NCI-H2029 (cell line): ENCODE results near the gene SCN4A.
"Not testable (repeated sequence)": the region's sequence is repeated elsewhere in the genome, so short reads cannot be mapped to it uniquely, and the experiment has no call there.

ENCODE experiments used
- DNase-seq: peaks from one replicate; lab custom pipeline; 2025; lab: John Stamatoyannopoulos, UW

SCN4A gene

DNA sequence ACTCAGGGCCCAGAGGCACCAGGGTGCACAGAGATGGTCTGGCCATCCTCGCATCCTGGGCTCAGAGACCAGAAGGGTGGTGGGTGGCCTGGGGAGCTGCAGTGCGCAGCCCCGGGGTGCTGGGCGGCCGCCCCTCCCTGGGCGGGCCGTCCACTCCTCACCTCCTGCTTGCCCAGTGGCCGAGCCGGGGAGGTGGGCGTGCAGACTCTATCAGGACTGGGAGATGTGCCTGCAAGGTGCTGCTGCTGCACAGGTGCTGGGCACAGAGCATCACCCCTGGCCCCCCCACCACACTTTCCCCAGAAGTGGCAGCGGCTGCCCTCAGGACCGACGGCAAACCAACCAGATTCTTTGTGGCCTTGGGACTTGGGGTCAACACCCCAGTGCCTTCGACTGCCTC, at the start of gene SCN4A:
Gene SCN4A, minus strand, starts transcription at position 123 of the 400 bp plus-strand sequence. Its CDS starts 77 bp downstream, at position 46.
- DNase-seq, result no peak

DNA sequence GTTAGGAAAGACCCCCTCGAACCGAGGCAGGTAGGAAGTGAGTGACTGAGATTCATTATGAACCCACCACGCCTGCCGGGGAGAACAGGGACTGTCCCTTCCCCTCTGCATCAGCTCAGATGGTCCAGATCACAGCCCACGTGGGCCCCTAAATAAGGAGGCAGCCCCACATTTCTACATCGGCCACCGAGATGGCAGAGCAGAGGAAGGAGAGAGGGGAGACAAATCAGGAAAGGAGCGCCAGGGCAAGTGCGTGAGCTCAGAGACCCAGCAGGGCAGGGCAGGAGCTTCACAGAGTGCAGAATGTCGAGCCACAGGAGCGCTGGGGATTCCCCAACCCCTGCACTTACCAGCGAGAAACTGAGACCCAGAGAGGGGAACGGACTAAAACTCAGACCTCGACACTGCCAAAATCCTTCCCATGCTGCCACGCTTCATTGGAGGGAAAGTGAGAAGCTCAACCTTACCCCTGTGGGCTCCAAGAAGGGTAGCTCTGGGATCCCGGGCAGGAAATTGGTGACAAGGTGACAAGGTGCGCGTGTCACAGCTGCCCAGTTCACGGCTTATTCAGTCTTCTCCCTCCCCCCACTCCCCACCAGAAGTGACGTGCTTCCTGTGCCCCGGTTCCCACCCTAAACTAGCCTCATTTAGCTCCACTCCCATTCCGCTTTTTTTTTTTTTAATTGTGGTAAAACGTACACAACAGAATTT, 47.5 kb upstream of the SCN4A start, which contains the start of gene ICAM2:
Gene ICAM2, minus strand, starts transcription at position 578 of the 711 bp plus-strand sequence. CDS start 13,942 bp downstream, outside the sequence.
- no peak for DNase-seq

DNA sequence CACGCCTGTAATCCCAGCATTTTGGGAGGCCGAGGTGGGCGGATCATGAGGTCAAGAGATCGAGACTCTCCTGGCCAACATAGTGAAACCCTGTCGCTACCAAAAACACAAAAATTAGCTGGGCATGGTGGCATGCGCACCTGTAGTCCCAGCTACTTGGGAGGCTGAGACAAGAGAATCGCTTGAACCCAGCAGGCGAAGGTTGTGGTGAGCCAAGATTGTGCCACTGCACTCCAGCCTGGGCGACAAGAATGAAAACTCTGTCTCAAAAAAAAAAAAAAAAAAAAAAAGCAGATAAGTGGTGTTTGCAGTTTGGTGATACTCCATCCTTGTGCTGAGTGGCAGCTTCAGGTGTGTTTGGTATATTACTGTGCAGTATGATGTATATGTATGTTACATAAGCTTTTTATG, 46.8 kb upstream of the SCN4A start:
- DNase-seq, result not testable (repeated sequence)

DNA sequence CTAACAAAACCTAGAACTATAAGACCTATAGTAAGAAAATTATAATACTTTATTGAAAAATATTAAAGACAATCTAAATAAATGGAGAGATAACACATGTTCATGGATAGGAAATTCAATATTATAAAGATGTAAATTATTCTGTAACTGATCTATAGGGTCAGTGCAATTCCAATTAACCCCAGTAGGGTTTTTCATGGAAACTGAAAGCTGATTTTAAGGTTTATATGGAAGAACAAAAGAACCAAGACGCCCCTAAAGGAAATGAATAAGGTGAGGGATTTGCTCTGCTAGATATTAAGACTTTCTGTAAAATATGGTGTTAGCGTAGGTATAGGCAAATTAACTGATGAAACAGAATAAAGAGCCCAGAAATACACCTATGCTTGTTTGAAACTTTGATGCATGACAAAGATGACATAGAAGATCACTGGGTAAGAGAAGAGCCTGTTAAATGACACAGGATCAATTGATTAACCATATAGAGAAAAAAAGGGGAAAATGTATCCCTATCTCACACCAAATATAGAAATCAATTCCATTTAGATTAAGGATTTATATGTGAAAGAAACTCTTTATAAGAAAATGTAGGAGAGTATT, 44.8 kb upstream of the SCN4A start:
- DNase-seq, result no peak

DNA sequence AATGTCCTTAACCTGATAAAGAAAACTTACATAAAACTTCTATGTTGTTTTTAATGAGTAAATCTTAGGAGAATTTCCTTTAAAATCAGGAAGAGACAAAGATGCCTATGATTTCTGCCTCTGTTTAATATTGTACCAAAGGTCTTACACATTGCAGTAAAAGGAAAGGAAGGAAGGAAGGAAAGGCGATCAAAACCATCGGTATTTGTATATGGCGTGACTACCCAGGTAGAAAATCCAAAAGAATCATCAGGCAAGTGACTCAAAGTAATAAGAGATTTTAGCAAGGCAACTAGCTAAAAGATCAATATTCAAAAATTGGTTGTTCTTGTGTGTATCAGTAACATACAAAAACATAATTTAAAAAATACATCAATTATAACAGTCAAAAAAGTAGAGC, 44.3 kb upstream of the SCN4A start:
- DNase-seq, result no peak

DNA sequence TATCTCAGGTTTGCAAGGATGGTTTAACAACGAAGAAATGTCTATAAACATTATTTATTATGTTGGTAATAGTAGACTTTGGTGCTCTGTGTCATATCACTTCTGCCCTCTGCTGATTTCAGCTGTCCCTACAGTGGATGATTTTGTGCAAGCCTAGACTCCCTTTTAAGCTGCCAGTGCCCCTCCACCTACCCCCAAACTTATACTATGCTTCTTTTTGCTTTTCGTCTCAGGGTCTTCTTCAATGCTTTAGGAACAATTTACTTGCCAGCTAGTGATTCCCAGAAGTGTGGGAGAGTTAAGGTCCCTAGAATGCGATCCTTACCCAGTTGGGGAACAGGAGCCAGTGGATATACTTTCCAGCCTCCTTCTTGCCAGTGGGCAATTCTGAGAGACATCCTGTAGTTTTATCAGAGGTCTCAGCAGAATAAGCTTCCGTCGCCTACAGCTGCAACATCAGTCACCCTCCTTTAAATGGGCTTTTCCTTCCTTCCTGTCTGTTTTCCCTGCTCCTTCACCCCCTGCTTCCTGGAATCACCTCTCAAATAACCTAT, 43.6 kb upstream of the SCN4A start:
- no peak for DNase-seq

DNA sequence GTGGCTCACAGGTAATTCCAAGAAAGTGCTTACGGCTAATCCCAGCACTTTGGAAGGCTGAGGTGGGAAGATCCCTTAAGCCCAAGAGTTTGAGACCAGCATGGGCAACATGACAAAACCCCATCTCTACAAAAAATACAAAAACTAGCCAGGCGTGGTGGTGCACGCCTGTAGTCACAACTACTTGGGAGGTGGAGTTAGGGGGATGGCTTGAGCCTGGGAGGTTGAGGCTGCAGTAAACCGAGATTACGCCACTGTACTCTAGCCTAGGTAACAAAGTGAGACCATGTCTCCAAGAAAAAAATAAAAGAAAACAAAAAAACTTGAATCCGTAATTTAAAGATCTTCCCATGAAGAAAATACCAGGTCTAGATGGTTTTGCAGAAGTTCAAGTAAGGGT, 42.7 kb upstream of the SCN4A start:
- DNase-seq, result no peak

DNA sequence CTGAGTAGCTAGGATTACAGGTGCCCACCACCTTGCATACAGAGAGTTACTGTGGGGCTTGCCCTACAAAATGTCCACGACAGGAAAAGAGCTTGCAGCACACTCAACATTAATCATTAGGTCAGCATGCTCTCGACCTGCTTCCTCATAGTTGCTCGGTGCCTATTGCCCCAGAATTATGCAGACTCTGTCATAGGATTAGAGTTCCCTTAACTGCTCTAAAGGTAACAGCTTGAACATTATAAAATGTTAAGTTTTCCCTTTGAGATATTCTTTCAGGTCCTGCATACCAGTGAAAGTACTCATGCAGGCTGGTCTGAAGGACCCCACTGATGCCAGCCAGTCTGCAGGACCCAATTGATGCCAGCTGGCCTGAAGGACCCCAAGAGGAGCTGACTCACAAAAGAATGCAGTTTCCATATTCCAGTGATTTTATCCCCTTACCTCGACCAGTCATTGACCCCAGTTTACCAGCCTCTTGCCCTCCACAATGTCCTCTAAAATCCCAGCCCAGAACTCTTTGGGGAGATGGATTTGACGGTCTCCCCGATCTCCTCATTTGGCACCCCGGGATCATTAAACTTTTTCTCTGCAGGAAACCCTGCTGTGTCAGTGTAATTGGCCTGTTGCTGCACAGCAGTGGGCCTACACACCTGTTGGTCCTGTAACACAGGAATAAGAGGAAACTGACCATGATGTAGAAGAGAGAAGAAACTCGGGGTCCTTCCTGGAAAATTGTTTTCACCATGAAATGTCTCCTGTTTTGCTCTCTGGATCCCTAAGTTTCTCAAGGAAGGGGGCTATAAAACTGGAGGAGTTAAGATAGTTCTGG, 37.1 kb upstream of the SCN4A start:
- DNase-seq, result no peak

DNA sequence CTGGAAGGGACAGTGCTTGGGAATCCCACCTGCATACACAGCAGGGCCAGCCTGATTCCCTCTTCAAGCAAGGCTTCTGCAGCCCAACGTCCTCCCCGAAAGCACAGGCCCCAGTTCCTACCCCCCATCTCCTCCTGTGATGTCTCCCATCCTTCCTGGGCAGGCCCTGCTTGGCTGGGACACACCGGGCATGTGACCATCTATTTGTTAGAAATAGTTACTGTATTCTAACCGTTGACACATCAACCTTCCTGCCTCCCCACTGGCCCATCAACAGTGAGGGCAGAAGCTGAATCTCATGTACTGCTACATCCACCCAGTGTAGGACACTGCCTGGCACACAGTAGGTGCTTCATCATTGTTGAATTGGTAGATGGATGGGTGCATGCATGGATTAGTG, 36.1 kb upstream of the SCN4A start:
- no peak for DNase-seq

DNA sequence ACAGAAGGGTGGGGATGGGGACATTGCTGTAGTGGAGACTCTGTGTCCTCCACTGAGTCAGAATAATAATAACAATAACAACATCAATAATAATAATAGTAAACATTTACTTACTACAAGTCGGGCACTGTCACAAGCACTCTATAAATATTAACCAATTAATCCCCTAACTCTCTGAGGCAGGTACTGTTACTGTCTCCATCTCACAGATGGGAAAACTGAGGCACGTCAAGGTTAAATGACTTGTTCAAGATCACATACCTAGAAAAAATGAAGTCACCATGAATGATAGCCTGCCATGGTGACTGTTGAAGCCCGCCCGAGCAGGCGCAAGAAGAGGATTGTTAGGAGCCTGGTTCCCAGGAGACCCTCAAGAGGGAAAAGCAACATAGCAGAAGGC, 35.6 kb upstream of the SCN4A start:
- no peak for DNase-seq

DNA sequence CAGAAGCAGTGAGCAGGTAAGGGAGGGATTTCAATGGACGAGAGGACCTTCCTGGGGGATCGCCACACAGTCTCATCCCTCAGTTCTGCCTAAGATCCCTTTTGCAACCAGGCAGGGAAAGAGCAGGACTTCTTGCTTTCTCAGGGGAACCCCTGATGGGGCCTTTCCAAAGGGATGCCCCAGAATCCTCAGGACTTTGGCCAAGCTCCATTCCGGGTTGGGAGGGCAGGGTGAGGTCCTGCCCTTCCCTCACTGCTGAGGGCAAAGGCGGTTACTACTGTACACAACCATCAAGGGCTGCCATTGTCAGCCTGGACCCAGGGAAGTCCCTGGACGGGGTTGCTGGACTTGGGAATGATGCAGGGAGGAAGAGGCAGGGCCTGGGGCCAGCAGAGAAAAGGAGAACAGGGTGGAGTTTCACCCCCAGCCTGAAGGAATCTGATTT, 35.1 kb upstream of the SCN4A start:
- DNase-seq, result no peak

DNA sequence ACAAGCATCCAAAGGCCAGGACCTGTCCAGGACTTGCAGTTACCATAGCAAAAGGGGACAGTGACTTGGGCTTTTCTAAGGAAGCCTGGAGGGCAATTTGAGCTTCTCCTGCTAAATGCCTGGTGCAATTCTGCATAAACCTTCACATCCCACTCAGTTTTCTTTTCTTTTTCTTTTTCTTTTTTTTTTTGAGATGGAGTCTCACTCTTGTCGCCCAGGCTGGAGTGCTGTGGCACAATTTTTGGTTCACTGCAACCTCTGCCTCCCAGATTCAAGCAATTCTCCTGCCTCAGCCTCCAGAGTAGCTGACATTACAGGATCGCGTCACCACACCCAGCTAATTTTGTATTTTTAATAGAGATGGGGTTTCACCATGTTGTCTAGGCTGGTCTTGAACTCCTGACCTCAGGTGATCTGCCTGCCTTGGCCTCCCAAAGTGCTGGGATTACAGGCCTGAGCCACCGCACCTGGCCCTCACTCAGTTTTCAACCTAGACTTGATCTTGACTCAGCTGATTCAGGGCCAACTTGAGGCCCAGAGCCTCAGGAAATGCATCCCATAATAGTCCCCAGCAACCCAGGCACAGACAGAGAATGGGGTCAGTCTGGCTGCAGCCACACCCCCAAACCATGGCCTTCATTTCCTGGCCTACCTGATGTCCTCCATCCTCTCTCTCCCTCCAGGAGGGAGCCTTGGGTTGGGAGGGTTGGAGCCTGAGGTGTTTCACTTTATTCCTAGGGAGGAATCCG, 34.5 kb upstream of the SCN4A start:
- DNase-seq, result not testable (repeated sequence)

DNA sequence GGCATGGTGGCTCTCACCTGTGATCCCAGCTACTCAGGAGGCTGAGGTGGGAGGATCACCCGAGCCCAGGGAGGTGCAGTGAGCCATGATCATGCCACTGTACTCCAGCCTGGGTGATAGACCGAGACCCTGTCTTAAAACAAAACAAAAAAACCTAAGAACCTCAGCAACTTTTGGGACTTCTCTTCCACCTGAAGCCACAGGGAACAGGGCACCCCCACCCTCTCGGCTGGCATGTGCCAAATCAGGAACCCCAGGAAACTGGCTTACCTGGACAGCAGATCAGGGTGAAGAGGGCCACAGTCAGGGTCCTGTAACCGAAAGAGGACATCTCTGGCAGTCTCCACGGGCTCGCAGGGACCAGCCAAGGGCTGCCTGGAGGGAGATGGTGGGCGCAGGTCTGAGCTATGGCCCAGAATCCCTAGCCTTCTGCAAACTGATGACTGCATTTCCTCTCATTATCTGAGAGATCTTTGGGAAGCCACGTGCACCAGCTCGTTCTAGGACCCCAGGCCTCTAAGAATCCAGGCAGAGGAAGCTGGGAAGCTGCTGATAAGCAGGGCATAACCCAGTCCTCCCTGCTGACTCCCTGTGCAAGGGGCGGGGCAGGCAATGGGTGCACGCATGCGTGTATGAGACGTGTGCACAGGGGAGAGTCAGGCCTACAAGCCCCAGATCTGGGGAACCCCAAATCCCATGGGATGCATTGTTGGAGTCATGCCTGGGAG, 33.8 kb upstream of the SCN4A start:
- DNase-seq, result no peak

DNA sequence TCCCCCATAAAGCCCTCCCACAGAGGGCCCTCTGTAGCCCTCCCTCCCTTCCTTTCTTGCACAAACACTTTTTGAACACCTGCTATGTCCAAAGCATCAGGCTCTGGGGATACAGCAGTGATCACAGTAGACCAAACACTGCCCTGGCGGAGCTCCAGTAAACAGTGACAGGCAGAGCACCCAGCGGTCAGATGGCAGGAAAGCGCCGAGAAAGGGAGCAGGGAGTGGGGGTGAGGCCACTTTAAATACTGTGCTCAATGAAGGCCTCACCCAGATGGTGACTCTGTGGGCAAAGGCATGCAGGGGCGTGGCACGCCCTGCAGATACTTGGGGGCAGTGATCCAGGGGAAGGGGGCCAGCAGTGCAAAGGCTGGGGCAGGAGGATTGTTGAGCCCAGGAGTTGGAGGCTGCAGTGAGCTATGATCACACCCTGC, 33.0 kb upstream of the SCN4A start:
- DNase-seq, result peak; percentile 70

DNA sequence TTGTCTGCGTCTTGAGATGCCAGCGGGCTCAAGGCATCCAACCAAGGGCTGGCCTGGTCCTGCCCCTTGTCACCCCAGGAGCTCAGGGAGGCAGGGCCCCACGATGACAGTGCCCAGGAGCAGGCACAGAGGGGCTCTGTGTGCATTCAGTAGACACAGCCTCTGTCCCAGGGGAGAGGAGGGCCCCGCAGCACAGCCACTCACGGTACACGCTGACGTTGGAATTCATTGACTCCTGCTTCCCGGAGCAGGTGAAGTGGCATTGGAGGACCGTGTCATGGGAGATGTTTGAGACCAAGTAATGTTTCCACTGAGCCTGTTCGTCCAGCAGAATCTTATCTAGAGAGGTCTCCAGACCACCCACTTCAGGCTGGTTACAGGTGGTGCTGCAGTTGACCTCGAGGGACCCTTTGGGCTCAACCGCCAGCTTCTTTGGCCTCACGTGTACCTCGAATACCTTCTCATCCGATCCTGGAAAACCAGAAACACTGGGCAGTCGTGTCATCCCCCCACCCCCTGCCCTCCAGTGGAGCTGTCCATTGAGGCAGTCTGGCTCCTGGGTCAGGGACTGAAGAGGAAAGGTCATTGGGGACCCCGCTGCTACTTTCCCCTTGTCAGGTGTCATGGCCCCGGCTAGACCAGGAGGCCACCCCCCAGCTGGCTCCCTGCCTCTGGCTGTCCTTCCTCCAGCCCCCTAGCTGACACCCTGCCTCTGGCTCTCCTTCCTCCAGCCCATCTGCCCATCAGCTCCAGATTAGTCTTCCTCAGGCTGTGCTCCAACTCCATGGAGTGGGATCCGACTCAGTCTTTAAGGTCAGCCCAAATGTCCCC, 32.4 kb upstream of the SCN4A start:
- no peak for DNase-seq

DNA sequence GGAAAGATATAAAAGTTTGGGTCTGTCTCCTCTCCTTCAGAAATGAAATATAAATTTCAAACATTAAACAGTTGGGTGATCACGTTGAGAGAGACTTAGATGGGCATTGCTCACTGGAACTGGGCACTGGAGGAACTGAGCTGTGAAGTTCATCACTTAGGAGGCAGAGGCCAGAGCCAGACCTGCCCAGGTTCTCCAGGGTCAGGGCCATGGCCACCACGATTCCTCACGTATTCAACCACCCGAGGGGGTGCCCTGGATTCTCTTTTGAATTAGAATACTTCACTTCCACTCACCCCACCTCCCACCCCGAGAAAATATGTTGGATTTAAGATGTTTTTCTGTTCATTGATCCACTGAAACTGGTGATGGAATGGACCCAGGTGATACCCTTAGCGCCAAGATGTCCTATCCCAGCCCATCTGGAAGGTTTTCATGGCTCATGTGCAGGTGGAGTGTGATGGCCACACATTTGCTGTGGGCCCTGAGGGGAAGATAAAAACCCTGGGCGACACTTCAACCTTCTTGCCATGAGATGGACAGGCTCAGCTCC, 31.6 kb upstream of the SCN4A start:
- DNase-seq, result no peak

DNA sequence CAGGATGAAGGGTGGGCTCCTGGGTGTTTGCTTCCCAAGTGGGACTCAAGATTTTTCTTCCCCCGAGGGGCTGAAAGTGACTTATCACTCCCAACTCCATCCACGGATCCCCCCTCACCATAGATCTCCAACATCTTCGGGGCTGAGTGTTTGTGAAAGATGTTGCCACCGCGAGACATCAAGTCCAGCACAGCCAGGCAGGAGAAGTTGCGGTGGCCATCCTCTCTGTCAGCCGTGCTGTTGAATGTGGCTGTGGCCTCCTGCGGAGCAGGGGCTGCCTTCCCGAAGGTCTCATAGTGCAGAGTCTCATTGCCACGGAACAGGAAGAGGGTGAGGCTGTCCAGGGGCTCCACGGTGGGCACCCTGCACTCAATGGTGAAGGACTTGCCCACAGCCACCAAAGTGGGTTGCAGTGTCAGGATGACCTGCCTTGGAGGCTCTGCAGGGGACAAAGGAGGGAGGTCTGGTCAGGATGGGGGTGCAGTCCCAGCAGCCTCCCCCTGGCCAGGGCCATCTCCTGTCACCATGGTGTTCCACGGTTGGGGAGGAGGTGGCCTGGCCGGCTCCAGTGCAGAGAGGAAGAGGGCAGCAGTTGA, 30.9 kb upstream of the SCN4A start:
- no peak for DNase-seq

DNA sequence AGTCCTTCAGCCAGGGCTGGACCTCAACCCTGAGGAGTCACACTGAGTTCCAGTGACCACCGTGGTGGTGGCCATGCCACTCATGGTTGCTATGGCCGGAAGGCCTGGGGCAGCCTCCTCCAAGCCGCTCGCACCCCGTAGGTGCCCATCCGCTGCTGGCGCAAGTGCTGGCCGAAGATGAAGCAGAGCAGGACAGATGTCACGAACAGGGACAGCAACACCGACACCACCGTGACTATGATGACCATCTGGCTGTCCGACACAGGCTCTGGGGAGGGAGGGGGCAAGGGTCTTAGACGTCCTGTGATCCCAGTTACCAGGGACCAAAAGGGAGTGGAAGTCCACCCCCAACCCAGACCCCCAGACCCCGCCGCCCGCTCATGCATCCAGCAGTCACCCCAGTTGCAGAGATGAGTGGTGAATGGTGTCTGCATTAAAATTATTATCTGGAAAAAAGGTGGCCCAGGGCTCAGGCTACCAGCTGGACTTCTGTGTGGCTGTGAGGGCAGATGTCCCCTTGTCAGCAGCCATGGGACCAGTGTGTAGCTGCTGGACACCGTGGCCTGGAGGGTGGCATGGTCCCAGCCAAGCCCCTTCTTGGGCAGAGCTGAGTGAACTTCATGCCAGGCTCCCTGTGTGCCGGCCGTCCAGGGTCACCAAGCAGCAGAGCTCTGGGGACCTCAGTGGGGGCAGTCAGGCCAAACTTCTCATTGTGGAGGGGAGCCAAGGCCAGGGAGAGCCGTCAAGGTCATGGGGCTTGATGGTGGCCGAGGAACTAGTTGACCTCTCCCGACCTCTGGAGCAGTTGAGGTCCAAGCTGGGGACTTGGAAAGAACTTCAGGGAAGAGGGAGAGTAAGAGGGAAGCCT, 30.2 kb upstream of the SCN4A start:
- DNase-seq, result no peak
